Measurements from ENCODE around the gene TATDN2.
A peak's percentile ranks its signal among the peaks of the same experiment; 100 is the strongest.

The TATDN2 gene

DNA sequence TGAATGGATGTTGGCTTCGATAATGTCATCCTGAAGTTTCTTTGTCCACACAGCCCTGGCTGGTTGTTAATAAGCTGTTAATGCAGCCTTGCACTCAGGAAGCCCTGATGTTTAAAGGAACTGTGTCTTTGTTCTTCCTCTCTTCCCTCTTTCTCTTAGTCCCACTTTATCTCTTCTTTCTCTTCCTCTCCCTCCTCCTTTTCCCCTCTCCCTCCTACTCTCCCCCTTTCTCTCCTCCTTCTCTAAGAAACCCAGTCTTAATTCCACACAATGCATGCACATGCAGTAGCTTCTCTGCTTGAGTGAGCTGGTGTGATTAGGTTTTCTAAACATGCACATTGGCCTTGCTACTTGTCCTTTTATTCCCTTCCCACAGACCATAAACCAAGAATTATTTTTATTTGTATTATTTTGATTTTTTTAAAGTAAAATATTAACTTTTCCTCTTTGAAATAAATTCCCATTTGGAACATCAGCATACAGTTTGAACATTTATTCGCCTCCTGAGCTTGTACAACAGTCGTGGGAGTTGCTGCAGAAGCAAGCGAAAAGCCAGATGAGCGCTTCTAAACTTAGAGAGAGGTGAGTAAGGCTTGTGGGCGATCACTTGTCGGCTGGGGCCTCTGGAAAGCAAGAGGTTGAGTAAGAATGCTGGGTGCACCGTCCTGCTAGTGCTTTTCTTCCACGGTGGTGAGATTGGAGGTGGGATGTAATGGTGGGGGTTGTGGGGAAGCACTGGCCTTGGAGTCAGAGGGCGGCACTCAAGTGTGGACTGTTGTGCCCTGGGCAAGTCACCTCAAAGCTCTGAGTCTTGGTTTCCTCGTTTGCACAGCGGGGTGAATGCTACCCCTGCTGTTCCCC lies 37.2 kb downstream of the TATDN2 start:
- TF ChIP-seq, protein P1, sequence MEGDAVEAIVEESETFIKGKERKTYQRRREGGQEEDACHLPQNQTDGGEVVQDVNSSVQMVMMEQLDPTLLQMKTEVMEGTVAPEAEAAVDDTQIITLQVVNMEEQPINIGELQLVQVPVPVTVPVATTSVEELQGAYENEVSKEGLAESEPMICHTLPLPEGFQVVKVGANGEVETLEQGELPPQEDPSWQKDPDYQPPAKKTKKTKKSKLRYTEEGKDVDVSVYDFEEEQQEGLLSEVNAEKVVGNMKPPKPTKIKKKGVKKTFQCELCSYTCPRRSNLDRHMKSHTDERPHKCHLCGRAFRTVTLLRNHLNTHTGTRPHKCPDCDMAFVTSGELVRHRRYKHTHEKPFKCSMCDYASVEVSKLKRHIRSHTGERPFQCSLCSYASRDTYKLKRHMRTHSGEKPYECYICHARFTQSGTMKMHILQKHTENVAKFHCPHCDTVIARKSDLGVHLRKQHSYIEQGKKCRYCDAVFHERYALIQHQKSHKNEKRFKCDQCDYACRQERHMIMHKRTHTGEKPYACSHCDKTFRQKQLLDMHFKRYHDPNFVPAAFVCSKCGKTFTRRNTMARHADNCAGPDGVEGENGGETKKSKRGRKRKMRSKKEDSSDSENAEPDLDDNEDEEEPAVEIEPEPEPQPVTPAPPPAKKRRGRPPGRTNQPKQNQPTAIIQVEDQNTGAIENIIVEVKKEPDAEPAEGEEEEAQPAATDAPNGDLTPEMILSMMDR (conservative IDR thresholded peaks at IDR 0.05; ENCODE audit: low read depth, low read length): no peak
- DNase-seq (ENCODE audit: low read depth): no peak
- H3K4me3 ChIP-seq (ENCODE audit: low read depth, low read length): no peak overlapping the region

DNA sequence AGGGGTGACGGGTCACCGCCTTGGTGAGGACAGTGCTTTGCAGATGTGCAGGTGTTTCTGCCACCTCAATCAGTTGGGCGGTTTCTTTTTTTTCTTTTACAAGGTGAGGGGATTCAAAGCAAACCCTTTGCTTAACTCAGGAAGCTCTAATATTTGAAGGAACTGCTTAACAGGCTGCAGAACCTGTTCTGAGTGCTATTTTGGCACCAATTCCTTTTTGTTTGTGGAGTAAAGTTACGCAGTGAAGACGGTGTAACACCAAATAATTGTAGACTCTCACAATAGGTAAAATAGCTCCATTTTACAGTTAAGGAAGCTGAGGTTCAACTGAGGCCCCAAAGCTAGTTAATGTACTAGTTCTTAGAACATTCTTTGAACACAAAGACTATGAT lies 37.9 kb downstream of the TATDN2 start:
- TF ChIP-seq, protein P1 (conservative IDR thresholded peaks at IDR 0.05; ENCODE audit: low read depth, low read length): no peak
- H3K4me3 ChIP-seq (ENCODE audit: low read depth, low read length): no peak overlapping the region
- no peak for DNase-seq (ENCODE audit: low read depth)

DNA sequence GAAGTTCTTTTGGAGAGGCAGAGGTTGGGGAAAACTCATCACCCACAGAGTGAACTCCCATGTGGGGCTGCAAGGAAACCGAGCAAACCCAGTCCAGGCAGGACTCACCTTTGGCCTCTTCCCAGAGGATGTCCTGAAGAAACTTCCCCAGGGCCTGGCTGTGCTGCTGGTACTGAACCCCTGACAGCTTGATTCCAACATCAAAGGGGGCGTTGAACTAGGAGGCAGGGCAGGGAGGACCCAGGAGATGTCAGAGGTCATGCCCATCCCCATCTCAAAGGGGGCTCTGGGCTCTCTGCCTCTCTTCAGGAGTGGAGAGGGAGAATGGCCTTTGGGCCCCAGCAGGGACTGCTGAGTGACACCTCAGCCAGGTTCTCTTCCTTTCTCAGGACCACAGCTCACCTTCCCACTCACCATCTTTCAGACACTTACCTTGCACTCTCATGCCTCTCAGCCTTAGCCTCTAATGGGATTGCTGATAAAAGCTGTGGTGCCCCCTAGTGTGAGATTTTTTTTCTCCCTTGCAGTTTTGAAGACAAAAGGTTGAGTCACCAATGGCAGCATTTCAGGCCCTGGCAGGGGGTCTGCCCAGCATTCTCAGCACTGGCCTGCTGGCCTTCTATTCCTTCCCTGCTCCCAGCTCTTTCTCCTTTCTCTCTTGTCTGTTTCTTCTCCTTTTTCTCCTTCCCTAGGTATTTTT lies 38.5 kb downstream of the TATDN2 start:
- TF ChIP-seq, protein P1 (conservative IDR thresholded peaks at IDR 0.05; ENCODE audit: low read depth, low read length): peak; percentile 18
- no peak overlapping the region for H3K4me3 ChIP-seq (ENCODE audit: low read depth, low read length)
- peak; percentile 72 for DNase-seq (ENCODE audit: low read depth)

DNA sequence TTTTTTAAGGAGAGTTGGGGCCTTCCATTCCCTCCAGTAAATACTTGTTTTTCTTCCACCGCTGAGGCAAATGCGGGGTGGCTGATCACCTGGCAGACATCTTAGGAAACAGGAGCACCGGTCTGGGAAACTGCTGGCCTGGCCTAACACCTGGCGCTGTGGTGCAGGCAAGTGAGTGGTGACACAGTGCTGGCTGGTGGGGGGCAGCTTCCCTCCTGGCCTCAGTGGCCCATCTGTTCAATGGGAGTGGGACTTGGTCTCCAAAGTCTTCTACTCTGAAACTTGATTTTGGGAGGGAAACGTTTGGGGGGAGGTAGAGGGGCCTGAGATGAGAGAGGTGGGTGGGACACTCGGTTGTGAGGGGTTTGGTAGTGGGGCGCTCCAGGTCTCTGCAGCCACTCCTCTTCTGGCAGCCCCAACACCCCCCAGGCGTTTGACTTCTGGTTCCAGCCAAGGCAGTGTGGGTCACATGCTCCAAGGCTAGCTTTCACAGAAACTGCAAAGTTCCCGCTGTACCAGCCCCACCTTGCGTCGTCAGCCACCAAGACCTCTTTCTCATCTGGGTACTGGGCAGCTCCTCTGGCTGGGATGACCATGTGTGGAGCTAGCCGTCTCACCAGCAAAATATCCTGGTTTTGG lies 39.8 kb downstream of the TATDN2 start:
- no peak for DNase-seq (ENCODE audit: low read depth)
- TF ChIP-seq, protein P1 (conservative IDR thresholded peaks at IDR 0.05; ENCODE audit: low read depth, low read length): no peak
- no peak overlapping the region for H3K4me3 ChIP-seq (ENCODE audit: low read depth, low read length)

DNA sequence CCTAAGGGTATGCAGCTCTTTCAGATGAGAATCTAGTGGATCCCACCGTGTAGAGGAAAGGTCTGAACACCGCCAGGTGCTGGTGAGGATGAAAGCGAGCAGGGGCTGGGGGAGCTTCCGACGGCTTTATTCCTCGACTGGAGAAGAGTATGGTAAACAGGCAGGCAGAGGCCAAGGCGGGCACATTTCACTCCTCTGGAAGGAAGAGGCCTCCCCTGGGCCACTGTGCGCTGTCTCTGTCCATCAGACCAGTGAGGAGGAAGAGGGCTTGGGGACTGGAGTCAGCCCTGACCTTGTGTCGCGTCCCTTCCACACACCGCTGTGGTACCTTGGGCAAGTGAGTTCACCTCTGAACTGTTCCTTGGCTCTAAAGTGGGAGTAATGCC lies 40.3 kb downstream of the TATDN2 start:
- TF ChIP-seq, protein P1 (conservative IDR thresholded peaks at IDR 0.05; ENCODE audit: low read depth, low read length): no peak
- no peak for DNase-seq (ENCODE audit: low read depth)
- no peak overlapping the region for H3K4me3 ChIP-seq (ENCODE audit: low read depth, low read length)

DNA sequence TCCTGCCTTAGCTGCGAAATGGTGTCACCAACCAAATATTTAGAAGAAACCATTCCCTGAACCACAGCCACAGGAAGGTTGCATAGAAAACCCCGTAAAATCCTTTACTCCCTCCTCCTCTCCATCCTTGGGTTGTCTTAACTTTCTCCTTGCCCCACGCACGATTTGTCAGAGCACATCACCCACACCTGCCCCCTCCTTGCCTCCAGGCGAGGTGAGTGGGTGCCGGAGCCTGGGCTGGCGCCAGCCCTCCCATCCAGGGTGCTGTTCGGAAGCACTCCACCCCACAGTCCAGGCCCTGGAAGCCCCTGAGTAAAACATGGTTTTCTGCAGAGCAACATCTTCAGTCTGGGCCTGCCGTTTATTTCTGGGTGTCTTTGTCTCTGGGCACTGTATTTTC lies 40.8 kb downstream of the TATDN2 start:
- DNase-seq (ENCODE audit: low read depth): no peak
- TF ChIP-seq, protein P1 (conservative IDR thresholded peaks at IDR 0.05; ENCODE audit: low read depth, low read length): no peak
- H3K4me3 ChIP-seq (ENCODE audit: low read depth, low read length): no peak overlapping the region

All from choroid plexus epithelial cell (primary cell).